Glutamatergic neuron (in vitro differentiated cells): ENCODE data around the gene ZNF365. TPM values are rescaled to one million over a fixed set of nuclear protein-coding genes. Genes with fewer than 3 reads are reported as not detected.

Experiments used
- DNase-seq: peaks from one replicate; pipeline ENCODE4 v3.0.0; 2022
- H3K27ac Mint-ChIP-seq: one replicate; pipeline ENCODE4 v1.8.0; 2020; ENCODE audit warnings: mild to moderate bottlenecking, mixed read lengths, inconsistent platforms; ENCODE audit not compliant: unreplicated experiment
- H3K27me3 Mint-ChIP-seq: one replicate; pipeline ENCODE4 v1.8.0; 2020; ENCODE audit warnings: mild to moderate bottlenecking, moderate library complexity, mixed read lengths, inconsistent platforms; ENCODE audit not compliant: unreplicated experiment
- H3K36me3 Mint-ChIP-seq: one replicate; pipeline ENCODE4 v1.8.0; 2020; ENCODE audit warnings: mild to moderate bottlenecking, mixed read lengths, inconsistent platforms; ENCODE audit not compliant: unreplicated experiment
- H3K4me1 Mint-ChIP-seq: one replicate; pipeline ENCODE4 v1.8.0; 2020; ENCODE audit warnings: mild to moderate bottlenecking, low read depth, mixed read lengths, inconsistent platforms; ENCODE audit not compliant: unreplicated experiment
- H3K4me3 Mint-ChIP-seq: one replicate; pipeline ENCODE4 v1.8.0; 2020; ENCODE audit warnings: mild to moderate bottlenecking, mixed read lengths, inconsistent platforms; ENCODE audit not compliant: unreplicated experiment
- H3K9me3 Mint-ChIP-seq: one replicate; pipeline ENCODE4 v1.8.0; 2020; ENCODE audit warnings: mild to moderate bottlenecking, moderate library complexity, mixed read lengths, inconsistent platforms; ENCODE audit not compliant: unreplicated experiment
- long read RNA-seq: library from polyadenylated mRNA; unstranded; transcript quantifications from one replicate; pipeline ENCODE4 v2.0.0, GENCODE V29; 2020; ENCODE audit not compliant: unreplicated experiment
- total RNA-seq: library from RNA; stranded (reverse); fragmentation: NEBNext Ultra II Directional; extraction: Animal tissue kit (Norgen Biotek cat#: 25700); gene quantifications from one replicate; pipeline ENCODE4 v1.2.1, GENCODE V29; 2021; ENCODE audit not compliant: unreplicated experiment
- TF ChIP-seq, protein P1 (sequence below): fragments of 200-600 bp; sonication (generic); IDR thresholded peaks from one replicate; pipeline ENCODE4 v1.5.0; 2021; ENCODE audit not compliant: partially characterized antibody, unreplicated experiment

Gene ZNF365, protein sequence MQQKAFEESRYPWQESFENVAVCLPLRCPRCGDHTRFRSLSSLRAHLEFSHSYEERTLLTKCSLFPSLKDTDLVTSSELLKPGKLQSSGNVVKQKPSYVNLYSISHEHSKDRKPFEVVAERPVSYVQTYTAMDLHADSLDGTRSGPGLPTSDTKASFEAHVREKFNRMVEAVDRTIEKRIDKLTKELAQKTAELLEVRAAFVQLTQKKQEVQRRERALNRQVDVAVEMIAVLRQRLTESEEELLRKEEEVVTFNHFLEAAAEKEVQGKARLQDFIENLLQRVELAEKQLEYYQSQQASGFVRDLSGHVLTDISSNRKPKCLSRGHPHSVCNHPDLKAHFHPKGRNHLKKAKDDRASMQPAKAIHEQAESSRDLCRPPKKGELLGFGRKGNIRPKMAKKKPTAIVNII
- total RNA-seq, result 0.76 TPM
- long read RNA-seq, full-length matches to known transcripts, result 1 of 1 reads
- long read RNA-seq, partial matches to known transcripts, result 0 of 1 reads
- long read RNA-seq, other reads (novel, unspliced or antisense), result 0 of 1 reads

DNA sequence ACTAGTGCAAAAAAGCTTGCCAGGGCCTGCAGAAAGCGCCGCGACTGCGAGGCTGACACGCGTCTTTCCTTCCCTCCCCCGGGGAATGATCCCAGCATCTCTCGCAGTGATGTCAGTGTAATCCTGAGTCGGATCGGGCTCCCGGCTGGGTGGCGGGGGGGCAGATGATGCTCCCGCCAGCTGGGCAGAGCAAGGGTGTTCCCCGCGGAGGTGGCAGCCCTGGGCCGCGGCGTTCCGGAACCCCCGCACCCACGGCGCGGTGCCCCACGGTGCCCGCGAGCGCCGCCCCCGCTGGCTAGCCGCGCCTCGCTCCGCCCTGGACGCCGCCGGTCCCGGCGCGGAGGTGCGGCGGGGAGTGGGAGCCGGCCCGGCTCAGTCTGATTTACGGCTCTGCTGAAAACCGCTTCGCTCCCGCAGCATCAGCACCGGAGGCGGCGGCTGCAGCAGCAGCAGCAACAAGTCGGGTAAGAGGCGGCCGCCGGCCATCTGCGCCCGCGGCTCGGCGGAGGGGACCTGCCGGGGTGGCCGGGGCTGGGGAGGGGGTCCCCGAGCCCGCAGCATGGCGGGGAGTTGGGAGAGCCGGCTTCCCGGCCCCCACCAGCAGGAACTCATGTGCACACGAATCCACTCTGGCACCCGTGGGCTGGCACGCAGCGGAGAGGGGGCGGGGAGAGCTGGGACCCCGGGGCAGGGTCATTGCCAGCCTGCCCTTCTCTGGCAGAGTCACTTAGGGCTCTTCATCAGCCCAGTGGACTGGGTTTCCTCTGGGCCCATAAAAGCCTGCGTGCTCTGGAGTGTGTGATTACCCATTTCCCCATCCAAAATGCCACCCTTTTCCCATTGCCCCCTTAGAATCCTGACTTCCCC is at the start of gene ZNF365:
ZNF365 (plus strand) TSS at position 375 of the 867 bp plus-strand sequence. CDS start 1,825 bp downstream, outside the sequence.
- Mint-ChIP-seq H3K4me3 (peak within 1 kb of the TSS; percentile 98), H3K4me1 (no peaks in the 10 kb centered on the region), H3K27me3 (no peaks in the 10 kb centered on the region), H3K27ac (peak within 1 kb of the TSS; percentile 66), H3K9me3 (peaks cover 2% of the 10 kb centered on the region), H3K36me3 (no peaks in the 10 kb centered on the region)
- peak; percentile 75 for DNase-seq
- TF ChIP-seq, protein P1, sequence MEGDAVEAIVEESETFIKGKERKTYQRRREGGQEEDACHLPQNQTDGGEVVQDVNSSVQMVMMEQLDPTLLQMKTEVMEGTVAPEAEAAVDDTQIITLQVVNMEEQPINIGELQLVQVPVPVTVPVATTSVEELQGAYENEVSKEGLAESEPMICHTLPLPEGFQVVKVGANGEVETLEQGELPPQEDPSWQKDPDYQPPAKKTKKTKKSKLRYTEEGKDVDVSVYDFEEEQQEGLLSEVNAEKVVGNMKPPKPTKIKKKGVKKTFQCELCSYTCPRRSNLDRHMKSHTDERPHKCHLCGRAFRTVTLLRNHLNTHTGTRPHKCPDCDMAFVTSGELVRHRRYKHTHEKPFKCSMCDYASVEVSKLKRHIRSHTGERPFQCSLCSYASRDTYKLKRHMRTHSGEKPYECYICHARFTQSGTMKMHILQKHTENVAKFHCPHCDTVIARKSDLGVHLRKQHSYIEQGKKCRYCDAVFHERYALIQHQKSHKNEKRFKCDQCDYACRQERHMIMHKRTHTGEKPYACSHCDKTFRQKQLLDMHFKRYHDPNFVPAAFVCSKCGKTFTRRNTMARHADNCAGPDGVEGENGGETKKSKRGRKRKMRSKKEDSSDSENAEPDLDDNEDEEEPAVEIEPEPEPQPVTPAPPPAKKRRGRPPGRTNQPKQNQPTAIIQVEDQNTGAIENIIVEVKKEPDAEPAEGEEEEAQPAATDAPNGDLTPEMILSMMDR, result no peak

DNA sequence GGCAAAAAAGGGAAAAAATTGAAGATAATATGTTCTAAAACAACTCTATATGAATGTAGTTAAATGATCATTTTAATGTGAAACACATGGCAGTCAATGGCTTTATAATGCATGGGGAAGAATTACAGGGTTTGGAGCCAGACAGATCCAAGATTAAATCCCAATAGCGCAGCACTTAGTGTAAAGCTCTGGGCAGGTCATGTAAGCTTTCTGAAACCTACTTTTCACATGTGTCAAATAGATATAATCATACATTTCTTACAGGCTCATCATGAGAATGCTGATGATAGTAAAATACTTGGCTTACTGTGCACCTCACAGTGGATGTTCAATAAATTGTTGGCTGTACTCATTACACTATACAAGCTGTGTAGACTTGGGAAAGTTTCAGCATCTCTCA is 48.0 kb upstream of the ZNF365 start:
- Mint-ChIP-seq H3K4me1 (no peaks in the 10 kb centered on the region), H3K4me3 (no peak overlapping the region), H3K27me3 (no peaks in the 10 kb centered on the region), H3K27ac (no peak overlapping the region), H3K9me3 (no peaks in the 10 kb centered on the region), H3K36me3 (no peaks in the 10 kb centered on the region)
- DNase-seq, result no peak
- TF ChIP-seq, protein P1, result no peak

DNA sequence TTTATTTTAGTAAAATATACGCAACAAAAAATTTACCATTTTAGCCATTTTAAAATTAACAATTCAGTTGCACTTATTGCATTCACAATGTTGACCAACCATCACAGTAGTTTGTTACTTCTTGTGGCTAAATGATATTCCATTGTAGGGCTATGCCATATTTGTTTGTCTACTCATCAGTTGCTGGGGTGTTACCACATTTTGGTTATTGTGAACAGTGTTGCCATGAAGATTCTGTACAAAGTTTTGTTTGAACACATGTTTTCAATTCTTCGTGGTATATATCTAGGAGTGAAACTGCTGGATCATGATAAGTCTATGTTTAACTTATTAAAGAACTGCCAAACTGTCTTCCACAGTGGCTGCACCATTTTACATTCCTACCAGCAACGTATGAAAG is 46.3 kb upstream of the ZNF365 start:
- Mint-ChIP-seq H3K27ac (no peak overlapping the region), H3K9me3 (no peaks in the 10 kb centered on the region), H3K36me3 (no peaks in the 10 kb centered on the region), H3K4me3 (no peak overlapping the region), H3K4me1 (no peaks in the 10 kb centered on the region), H3K27me3 (no peaks in the 10 kb centered on the region)
- no peak for DNase-seq
- TF ChIP-seq, protein P1, result no peak

DNA sequence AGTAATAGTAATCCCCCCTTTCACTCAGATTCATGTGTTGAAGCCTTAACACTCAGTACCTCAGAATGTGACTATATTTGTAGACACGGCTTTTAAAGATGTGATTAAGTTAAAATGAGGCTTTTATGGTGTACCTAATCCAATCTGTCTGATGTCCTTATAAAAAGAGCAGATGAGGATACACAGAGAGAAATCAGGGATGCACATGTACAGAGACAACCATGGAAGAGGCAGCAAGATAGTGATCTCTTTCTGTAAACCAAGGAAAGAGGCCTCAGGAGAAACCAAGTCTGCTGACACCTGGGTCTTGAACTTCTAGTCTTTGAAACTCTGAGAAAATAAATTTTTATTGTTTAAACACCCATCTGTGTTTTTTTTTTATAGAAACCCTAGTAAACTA is 44.0 kb upstream of the ZNF365 start:
- no peak for DNase-seq
- no peaks in the 10 kb centered on the region for H3K9me3 Mint-ChIP-seq
- H3K4me3 Mint-ChIP-seq, result no peak overlapping the region
- H3K27me3 Mint-ChIP-seq, result no peaks in the 10 kb centered on the region
- H3K4me1 Mint-ChIP-seq, result no peaks in the 10 kb centered on the region
- H3K36me3 Mint-ChIP-seq, result no peaks in the 10 kb centered on the region
- H3K27ac Mint-ChIP-seq, result no peak overlapping the region
- TF ChIP-seq, protein P1, result no peak
